Stimulated activated CD8-positive, alpha-beta memory T cell treated with anti-CD3 and anti-CD28 coated beads, Interleukin-2, amount 100 ng/mL, for 48 hours (primary cell): ENCODE data around the gene PCDHGA1.
A peak's percentile ranks its signal among the peaks of the same experiment; 100 is the strongest.
"Not testable (repeated sequence)": the region's sequence is repeated elsewhere in the genome, so short reads cannot be mapped to it uniquely, and the experiment has no call there.

Source experiments
- DNase-seq, 2 donors: peaks; one replicate each; pipeline ENCODE4 v3.0.0-alpha.2; 2020; ENCODE audit warnings: low read depth in 2 of 2

PCDHGA1 gene

GRCh38 chr5:141409598-141410306 lies 79.4 kb downstream of the PCDHGA1 start:
- DNase-seq = no peak

GRCh38 chr5:141411575-141411974 lies 81.3 kb downstream of the PCDHGA1 start:
- DNase-seq = no peak

DNA sequence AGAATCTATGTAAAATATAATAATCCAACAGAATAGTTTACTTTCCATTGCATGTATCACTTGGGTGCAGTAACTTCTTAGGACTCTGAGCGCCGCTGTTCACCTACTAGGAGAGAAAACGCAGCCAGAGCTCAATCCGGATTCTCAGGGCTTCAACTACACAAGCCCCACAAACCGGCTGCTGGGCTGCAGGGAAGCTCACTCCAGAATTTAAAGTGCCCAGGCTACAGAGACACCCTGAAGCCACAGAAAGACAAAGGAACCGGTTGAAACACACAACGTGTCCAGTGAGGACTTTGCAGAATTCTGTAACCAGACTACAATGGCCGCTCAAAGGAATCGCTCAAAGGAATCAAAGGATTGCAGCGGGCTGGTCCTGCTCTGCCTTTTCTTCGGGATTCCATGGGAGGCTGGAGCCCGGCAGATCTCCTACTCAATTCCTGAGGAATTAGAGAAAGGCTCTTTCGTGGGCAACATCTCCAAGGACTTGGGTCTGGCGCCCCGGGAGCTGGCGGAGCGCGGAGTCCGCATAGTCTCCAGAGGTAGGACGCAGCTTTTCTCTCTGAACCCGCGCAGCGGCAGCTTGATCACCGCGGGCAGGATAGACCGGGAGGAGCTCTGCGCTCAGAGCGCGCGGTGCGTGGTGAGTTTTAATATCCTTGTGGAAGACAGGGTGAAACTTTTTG lies 82.7 kb downstream of the PCDHGA1 start, which contains the start of gene PCDHGA10:
Gene PCDHGA10, plus strand, starts transcription at position 134 of the 686 bp plus-strand sequence. Its CDS starts 189 bp downstream, at position 323.
- DNase-seq = peak in 1 of 2 donors; percentile 26

DNA sequence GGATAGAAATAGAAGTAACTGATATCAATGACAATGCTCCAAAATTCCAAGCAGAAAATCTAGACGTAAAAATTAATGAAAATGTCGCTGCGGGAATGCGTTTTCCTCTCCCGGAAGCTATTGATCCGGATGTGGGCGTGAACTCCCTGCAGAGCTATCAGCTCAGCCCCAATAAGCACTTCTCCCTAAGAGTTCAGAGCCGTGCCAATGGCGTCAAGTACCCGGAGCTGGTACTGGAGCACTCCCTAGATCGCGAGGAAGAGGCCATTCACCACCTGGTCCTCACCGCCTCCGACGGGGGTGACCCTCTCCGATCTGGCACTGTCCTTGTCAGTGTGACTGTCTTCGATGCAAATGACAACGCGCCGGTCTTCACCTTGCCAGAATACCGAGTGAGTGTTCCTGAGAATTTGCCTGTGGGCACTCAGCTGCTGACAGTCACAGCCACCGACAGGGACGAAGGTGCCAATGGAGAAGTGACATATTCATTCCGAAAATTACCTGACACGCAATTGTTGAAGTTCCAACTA lies 83.3 kb downstream of the PCDHGA1 start:
- no peak for DNase-seq

GRCh38 chr5:141414548-141415274 lies 84.4 kb downstream of the PCDHGA1 start:
- not testable (repeated sequence) for DNase-seq

- not testable (repeated sequence) for DNase-seq
Measured at GRCh38 chr5:141415275-141415618, 84.9 kb downstream of the PCDHGA1 start.

GRCh38 chr5:141417494-141418172 lies 87.3 kb downstream of the PCDHGA1 start, which contains the start of gene PCDHGB7:
PCDHGB7 (plus strand) TSS chr5:141417677; CDS start chr5:141417860, 183 bp downstream.
- peak; percentile 37 to 51 for DNase-seq

- no peak for DNase-seq
Measured at GRCh38 chr5:141419074-141419880, 89.0 kb downstream of the PCDHGA1 start.

DNA sequence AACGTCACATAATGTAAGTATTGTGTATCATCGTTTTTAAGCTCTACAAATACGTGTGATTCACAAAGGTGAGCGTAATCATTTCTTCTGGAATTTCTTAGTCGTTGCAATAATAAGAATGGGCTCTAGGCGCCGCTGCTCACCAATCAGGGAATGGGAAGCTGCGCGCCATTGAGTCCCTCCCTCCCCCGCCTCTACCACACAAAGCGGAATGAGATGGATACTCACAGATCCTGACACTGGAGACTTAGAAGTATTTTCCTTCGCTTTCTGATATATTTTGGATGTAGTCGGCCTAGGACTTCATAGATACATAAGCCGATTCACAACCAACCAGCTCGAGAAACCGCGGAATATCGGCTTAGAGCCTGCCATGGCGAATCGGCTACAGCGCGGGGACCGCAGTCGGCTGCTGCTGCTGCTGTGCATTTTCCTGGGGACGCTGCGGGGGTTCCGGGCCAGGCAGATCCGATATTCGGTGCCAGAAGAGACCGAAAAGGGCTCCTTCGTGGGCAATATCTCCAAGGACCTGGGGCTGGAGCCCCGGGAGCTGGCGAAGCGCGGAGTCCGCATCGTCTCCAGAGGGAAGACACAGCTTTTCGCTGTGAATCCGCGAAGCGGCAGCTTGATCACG lies 90.7 kb downstream of the PCDHGA1 start, which contains the start of gene PCDHGA11:
Gene PCDHGA11, plus strand, starts transcription at position 197 of the 634 bp plus-strand sequence. Its CDS starts 177 bp downstream, at position 374.
- DNase-seq = peak in 1 of 2 donors; percentile 45

DNA sequence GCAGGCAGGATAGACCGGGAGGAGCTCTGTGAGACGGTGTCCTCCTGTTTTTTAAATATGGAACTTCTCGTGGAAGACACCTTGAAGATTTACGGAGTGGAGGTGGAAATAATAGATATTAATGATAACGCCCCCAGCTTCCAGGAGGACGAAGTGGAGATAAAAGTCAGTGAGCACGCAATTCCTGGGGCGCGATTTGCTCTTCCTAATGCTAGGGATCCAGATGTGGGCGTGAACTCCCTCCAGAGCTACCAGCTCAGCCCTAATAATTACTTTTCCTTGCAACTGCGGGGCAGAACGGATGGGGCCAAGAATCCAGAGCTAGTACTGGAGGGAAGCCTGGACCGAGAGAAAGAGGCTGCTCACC lies 91.2 kb downstream of the PCDHGA1 start:
- no peak for DNase-seq

DNA sequence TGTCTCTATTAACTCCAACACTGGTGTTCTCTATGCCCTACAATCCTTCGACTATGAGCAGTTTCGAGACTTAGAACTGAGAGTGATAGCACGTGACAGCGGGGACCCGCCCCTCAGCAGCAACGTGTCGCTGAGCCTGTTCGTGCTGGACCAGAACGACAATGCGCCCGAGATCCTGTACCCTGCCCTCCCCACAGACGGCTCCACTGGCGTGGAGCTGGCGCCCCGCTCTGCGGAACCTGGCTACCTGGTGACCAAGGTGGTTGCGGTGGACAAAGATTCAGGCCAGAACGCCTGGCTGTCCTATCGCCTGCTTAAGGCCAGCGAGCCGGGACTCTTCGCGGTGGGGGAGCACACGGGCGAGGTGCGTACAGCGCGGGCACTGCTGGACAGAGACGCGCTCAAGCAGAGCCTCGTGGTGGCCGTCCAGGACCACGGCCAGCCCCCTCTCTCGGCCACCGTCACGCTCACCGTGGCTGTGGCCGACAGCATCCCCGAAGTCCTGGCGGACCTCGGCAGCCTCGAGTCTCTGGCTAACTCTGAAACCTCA lies 92.5 kb downstream of the PCDHGA1 start:
- no peak for DNase-seq

GRCh38 chr5:141427783-141428426 lies 97.6 kb downstream of the PCDHGA1 start:
- DNase-seq = no peak

DNA sequence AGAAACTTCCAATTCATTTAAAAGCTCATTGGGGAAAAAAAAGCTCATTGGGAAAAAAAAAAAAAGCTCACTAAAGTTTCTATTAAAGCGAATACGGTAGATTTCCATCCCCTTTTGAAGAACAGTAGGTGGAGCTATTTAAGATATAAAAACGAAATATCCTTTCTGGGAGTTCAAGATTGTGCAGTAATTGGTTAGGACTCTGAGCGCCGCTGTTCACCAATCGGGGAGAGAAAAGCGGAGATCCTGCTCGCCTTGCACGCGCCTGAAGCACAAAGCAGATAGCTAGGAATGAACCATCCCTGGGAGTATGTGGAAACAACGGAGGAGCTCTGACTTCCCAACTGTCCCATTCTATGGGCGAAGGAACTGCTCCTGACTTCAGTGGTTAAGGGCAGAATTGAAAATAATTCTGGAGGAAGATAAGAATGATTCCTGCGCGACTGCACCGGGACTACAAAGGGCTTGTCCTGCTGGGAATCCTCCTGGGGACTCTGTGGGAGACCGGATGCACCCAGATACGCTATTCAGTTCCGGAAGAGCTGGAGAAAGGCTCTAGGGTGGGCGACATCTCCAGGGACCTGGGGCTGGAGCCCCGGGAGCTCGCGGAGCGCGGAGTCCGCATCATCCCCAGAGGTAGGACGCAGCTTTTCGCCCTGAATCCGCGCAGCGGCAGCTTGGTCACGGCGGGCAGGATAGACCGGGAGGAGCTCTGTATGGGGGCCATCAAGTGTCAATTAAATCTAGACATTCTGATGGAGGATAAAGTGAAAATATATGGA lies 100.2 kb downstream of the PCDHGA1 start, which contains the start of gene PCDHGA12:
Gene PCDHGA12, plus strand, starts transcription at position 176 of the 782 bp plus-strand sequence. Its CDS starts 253 bp downstream, at position 429.
- no peak for DNase-seq

- DNase-seq = no peak
Measured at GRCh38 chr5:141431286-141431685, 101.0 kb downstream of the PCDHGA1 start.

DNA sequence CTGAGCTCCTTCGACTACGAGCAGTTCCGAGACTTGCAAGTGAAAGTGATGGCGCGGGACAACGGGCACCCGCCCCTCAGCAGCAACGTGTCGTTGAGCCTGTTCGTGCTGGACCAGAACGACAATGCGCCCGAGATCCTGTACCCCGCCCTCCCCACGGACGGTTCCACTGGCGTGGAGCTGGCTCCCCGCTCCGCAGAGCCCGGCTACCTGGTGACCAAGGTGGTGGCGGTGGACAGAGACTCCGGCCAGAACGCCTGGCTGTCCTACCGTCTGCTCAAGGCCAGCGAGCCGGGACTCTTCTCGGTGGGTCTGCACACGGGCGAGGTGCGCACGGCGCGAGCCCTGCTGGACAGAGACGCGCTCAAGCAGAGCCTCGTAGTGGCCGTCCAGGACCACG lies 102.0 kb downstream of the PCDHGA1 start:
- DNase-seq = not testable (repeated sequence)

DNA sequence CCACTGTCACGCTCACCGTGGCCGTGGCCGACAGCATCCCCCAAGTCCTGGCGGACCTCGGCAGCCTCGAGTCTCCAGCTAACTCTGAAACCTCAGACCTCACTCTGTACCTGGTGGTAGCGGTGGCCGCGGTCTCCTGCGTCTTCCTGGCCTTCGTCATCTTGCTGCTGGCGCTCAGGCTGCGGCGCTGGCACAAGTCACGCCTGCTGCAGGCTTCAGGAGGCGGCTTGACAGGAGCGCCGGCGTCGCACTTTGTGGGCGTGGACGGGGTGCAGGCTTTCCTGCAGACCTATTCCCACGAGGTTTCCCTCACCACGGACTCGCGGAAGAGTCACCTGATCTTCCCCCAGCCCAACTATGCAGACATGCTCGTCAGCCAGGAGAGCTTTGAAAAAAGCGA lies 102.4 kb downstream of the PCDHGA1 start:
- DNase-seq = not testable (repeated sequence)

GRCh38 chr5:141434006-141434405 lies 103.7 kb downstream of the PCDHGA1 start:
- DNase-seq = no peak

- no peak for DNase-seq
Measured at GRCh38 chr5:141437221-141437620, 106.9 kb downstream of the PCDHGA1 start.
